HG02943 (cell line): ENCODE results near the gene KIAA1958.
"Not testable (repeated sequence)": the region's sequence is repeated elsewhere in the genome, so short reads cannot be mapped to it uniquely, and the experiment has no call there.

Experiments
- ATAC-seq: cut with Tn5 transposase; IDR thresholded peaks from one replicate; pipeline ENCODE4 v1.9.1; 2021; ENCODE audit warnings: mild to moderate bottlenecking, low read depth, moderate library complexity; ENCODE audit not compliant: unreplicated experiment

Gene KIAA1958

DNA sequence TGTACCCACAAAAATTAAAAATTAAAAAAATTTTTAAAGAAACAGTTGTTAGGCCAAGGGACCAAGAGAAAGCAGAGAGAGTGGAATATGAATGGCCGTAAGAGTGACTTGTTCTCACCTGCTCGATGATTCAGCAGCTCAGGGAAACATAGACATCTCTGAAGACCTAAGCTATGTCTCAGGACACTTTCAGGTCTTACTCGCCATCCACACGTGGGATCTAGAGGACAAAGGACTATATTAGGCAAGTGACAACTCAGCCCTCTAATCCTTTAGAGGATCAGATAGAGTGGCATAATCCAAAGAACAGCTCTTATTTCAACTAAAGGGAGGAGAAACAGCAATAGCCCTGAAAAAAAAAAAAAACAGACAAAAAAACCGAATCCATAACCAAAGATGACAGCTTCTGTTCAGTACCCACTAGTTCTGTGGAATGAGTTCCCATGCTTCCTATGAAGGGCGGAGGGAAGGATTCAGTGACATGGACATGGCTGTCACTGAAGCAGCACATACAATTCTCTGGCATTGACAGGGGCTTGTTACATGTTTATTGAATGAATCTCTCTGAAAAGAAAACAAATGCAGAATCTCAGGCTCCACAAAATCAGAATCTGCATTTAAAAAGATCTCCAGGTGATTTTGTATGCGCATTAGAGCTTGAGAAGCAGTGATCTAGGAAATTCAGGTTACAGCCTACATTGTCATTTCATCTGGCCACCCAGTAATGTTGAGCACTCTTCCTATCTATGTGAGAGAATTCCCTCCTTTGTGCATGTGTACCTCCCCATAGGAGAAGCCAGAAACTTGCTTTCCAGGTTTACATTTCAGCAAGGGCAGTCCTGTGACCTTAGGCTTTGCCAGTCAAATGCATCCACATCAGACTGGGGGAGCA is 96.0 kb downstream of the KIAA1958 start:
- ATAC-seq = no peak

DNA sequence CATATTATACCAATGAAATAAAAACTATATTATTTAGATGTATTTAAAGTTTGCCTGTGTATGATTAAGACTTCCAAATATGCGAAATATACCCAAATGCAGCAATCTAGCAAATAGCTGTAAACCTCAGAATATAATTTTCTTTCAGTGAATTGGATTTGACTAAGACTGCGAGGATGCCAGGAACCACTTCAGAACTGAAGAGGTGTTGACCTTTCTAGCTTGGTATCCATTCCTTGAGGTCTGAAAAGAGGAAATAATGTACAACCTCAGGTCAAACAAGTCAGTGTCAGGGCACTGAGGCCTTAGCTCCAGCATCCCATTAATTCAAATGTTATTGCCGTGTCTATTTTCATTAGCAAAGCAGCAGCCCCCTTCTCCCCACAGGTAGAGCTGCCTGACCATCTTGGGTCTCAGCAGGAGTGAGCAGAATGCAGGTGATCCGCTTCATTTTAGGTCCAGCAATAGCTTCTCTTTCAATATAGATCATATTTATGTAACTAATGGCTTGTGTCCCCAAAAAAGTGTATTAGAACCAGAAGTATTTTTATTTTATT is 100.0 kb downstream of the KIAA1958 start:
- ATAC-seq = no peak

DNA sequence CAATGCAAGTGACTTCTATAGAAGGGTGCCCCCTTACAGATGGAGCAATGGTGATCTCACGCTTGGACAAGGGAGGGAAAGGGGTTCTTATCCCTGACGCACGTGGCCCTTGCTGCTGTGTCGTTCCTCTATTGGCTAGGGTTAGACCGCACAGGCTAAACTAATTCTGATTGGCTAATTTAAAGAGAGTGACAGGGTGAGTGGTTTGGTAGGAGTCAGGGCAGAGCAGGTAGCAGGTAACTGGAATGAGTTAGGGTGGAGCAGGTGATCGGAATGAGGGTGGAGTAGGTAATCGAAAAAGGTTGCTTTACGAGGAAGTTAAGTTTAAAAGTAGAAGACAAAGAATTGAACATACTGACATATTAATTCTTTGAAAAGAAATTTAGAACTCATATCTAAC is 105.2 kb downstream of the KIAA1958 start:
- not testable (repeated sequence) for ATAC-seq

DNA sequence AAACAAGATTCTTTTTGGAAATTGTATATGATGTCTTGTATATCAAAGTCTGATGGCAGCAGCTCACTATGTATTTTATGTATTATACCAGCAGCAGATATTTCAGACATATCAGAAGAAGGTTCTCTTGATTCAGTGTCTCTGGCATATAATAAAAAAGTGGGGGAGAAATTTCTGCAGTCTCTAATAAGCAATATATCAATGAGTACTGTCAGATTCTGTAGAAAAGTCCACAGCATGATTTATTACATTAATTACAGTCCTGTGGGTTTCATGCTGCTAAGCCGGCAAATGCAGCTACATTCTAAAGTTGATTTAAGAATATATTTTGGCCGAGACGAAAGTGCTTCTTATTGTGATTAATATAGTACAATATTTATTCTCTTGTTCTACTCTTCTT is 113.1 kb downstream of the KIAA1958 start:
- ATAC-seq = no peak

DNA sequence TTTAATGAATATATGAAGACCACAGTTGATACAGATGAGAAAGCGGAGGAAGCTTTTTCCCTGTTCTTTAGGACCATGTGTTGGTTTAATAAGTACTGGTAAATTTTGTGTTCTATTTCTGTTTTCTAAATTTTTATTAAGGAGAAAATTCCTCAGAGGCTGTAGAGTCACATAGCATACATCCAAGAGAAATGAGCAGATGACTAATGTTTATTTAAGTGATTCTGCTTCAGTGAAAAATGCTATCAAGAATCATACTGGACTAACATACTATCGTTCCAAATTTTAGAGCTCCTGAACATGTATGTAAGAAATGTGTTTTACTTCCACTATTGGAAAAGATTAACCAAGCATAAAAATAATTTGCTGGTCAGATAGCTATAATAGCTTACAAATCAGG is 115.0 kb downstream of the KIAA1958 start:
- no peak for ATAC-seq

DNA sequence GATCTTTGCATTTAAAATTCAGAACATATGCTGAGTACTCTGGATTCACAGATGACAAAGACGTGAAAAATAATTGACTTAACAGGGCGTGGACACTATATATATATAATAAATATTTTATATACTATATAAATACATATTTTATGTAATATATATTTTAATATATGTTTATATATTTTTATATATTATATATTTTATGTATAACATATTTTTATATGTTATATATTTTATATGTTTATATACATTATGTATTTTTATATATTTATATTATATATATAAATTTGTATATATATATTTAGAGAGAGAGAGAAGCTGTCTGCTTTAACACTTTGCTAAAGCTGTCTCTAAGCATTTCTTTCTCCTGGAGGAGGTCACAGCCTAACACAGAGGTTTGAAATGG is 118.2 kb downstream of the KIAA1958 start:
- no peak for ATAC-seq

DNA sequence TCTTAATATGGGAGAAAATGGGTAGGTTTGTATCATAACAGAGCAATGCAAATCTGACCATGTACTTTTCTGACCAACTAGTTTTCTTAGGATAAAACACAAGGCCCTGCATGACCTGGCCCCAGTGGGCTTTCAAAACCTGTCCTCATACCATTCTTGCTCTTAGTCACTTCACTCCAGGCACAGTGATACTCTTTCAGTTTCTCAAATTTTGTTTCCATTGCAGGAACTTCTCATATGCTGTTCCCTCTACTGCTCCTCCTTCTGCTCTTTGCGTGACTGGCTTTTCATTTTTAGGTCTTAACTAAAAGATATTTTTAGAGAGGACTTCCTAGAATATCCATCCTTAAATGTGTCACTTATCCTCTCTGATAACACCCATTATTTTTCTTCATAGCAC is 118.9 kb downstream of the KIAA1958 start:
- ATAC-seq = peak; percentile 67

DNA sequence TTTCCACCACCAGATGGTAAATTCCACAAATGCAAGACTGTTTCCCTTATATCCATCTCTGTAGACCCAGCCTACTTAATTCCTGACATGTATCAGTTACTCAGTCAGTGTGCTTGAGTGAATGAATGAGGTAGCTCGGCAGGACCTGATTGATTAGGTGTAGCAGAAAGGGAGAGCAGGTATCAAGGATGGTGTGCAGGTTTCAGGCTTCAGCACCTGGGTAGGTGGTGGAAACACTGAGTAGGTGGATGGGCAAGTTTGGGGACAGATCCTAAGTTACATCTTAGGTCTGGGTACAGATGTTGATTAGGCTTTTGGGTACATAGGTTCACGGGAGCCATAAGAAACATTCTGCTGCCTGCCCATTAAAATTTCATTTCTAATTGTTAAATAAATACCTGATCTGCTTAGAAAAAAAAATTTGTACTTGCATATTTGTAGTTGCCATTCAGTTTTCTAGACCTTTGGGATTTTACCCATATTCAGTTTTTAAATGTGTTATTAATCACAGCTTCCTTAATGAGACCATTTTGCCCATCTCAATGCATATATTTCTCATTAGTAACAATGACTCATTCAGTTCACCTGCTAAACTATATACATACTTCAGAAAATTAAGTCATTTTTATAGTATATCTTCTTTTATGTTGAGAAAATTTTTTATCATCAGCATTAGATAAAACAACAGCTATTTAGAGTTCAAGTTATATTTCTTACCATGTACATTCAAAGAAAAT is 119.5 kb downstream of the KIAA1958 start:
- ATAC-seq = no peak

DNA sequence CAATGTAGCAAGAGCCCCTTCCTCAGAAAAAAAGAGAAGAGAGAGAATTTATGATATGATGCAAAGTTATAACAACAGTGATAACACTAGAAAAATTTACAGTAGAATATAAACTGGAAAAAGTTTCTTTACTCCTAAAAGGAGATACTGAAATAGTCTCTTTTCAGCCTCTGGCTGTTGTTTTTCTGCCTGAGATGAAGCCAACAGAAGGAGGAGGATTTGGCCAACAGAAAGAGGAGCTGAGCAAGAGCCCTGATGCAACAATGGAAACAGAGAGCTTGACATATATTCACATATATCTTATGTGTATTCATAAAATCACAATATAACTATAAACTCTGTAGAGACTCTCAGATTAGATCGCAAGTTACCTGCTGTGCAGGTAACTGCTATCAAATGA is 122.2 kb downstream of the KIAA1958 start:
- no peak for ATAC-seq

DNA sequence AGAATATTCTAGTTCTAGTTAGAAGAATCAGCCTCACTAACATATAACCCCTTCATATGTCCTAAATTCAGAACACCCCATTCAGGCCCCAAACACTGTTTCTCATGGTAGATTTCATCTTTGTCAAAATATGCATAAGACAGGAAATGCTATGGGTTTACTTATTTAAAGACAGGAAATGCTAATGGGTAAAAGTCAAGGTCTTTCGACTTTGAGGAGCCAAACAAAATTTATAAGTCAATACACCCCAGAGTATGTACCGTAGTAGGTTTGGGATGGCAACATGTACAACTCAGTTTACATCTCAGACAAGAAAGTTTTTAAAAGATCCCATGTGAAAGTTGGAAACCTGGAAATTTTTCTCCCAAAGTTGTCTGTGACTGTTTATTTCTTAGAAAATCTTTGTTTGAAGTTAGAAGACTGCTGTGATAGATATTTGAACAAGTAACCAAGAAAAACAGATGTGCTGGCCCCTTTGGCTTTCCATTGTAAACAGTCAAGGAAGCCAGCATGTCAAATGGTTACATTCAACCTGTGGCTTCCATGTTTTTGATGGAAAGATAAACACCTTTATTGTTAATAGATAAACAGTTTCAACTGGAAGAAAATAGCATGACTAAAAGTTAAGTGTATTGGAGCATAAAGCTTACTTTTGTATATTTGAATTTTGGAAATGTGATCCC is 129.1 kb downstream of the KIAA1958 start:
- no peak for ATAC-seq

DNA sequence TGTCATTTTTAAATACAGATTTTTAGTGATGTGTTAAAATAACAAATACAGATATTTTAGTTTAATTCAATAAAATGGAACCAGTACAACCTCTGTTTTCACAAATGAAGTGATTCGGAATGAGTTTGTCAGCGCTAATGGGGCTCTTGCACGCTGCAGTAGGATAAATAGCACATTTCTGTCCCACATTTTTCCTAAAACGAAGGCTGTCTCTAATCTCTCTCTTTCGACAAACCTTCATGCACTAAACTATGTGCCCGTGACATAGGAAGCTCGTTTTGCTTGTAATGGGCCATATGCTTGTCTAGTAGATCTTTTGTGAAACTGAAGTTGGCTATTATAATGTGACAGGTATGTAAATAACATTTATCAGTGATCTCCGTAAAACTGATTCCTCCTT is 130.7 kb downstream of the KIAA1958 start:
- ATAC-seq = no peak

DNA sequence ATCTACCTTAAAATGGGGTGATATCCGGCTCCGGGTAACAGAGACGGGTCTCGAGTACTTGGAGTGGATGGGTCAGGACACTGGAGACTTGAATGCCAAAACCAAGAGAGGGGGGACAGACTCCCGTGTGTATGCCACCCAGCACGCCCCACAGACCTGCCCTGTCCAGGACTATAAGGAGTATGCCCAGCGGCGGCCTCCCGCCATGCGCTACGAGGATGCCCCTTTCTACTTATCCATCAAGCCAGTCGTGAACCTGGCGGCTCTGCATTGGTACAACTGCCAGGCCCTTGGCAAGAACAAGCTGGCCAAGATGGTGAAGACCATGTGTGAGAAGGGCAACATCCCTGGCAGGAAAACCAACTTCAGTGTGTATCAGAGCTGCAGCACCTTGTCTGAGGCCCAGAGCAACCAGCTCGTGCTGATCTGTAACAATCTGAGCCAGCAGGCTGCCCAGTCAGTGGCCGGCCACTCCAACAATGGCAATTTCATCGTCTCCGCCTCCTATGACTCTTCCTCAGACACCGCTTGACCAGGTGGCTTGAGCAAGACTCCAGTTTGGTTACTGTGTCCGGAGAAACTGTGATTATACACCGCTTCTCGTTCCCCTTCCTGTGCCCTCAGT is 131.9 kb downstream of the KIAA1958 start:
- no peak for ATAC-seq

DNA sequence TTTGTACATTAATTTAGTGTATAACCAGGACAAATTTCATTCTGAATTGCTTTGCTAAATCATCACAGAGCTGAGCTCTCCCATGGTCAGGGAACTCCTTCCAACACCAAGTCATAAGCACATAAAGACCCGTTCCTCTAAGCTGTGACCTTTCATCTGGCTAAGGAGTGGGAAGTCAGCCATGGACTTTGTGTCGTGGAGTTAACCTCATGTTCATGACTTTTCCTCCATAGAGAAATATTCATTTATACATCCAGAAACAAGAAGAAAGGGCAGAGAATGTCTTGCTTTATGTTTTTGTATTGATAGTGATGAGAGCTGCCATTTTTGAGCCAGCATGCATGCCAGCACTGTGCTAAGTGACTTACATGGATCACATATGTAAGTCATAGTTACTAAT is 133.8 kb downstream of the KIAA1958 start:
- ATAC-seq = no peak

DNA sequence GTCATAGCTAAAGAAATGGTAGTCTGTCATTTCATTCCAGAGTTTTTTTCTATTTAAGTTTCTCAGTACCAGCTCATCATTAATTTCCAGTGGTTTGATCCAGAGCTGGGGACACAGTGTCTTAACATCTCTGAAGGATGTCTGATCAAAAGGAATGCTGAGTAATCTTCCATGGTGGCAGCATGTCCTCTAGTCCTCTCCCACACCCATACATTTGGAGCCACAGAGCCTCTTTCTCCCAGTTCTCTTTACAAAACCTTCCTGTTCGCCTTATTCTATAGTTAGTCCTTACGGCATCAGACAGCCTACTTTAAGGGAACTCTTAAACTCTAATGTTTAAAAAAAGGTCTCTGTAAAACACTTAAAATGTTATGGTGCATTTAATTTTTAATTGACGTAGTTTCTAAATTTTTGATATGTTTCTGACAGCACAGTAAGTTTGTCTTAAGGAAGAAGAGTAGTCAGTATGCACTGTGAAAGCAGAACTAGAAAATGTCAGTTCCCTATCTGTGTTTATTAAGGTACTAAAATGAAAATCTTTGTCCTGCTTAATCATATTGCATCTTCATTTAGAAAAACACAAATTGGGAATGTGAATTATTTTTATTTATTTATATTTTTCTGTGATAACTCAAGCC is 134.5 kb downstream of the KIAA1958 start:
- no peak for ATAC-seq

DNA sequence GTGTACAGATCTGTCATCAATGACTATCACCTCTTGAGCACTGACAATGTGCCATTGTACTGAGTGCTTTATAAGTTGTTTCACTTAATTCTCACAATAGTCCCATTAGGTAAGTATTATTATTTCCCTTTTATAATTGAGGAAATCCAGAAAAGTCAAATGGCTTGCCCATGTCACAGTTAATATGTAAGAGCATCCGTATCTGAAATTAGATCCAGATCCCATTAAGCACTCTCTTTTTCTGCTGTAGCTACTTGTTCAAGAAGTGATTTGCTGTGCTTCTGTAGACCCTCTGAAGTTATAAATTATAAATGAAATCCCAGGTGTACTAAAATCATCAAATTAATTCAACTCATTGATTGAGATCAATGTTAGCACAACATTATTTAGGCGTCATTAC is 136.6 kb downstream of the KIAA1958 start:
- ATAC-seq = no peak

DNA sequence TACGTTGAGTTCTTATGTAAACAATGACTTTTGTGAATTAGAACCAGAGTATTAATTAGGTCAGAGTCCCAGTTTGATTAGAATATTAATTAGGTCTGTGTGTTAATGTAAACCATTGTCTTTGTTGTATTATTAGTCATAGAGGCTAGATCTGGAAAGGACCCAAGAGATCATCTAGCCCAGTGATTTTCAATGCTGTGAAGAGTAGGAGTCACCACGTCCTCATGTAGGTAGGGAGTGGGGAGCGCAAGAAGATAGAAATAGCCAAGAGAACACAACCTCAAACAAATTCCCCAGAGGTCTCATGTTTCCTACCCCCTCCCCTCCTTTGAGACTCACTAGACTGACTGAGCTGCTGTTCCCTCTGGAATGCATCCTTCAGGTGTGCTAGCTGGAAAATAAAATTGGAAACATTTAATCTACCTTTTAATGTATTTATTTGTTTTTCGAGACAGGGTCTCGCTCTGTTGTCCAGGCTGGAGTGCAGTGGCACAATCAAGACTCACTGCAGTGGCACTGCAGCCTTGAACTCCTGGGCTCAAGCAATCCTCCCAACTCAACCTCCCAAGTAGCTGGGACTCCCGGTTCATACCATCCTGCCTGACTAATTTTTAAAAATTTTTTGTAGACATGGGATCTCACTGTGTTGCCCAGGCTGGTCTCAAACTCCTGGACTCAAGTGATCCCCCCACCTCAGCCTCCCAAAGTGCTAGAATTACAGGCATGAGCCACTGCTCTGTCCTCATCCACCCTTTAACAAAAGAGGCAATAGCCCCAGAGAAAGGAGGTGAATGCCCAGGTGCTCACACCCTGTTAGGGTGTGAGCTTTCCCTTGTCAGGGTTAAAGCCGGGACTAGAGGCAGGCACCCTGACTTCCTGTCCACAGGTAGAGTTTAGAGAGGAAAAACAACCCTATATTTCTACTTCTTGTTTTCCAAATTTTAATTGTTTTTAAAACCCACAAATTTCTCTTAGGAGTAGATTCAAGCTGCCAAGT is 138.4 kb downstream of the KIAA1958 start:
- no peak for ATAC-seq

DNA sequence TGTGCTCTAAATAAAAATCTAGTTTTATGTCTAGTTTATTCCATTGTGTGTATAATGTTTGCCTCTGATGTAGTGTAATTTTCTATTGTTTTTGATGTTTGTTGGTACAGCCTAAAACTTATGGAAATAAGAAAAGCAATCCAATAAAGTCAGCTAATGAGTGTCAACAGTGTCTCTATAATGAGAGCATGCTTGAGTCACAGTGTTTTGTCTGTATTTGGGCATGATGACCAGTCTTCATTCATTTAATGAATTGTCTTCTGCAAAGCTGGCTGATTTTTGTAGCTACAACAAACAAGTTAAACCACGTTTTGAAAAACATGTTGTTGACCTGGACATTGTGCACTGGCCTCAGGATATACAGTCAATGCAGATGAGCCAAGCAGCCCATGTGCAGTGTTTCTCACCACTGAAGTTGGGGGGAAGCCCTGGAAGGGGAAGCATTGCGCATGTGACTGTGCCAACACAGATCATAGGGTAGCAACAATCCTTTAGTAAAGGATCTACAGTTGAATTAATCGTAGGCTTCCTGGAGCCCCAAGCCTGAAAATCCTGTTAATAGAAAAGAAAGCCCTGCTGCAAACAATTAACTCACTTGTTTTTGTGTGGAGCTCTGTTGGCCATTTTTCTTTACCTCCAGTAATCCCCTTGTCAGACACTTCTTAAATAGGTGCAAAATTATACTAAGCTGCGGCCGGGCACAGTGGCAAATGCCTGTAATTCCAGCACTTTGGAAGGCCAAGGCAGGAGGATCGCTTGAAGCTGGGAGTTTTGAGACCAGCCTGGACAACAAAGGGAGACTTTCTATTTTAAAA is 143.3 kb downstream of the KIAA1958 start:
- no peak for ATAC-seq
